WI38 (cell line): ENCODE data around the gene ACSS3.

Source experiments
- H3K4me3 ChIP-seq: 2 replicates; pipeline ENCODE4 v1.5.1; 2011; ENCODE audit warnings: low read depth, mild to moderate bottlenecking, control low read depth, low read length
- TF ChIP-seq, protein P1 (sequence below): IDR thresholded peaks from 2 replicates; pipeline ENCODE4 v1.5.1; 2012; ENCODE audit warnings: low read depth, mild to moderate bottlenecking, control low read depth, low read length

ACSS3 gene

GRCh38 chr12:81125691-81126090, 47.8 kb downstream of the ACSS3 start:
- no peak overlapping the region for H3K4me3 ChIP-seq
- TF ChIP-seq, protein P1, sequence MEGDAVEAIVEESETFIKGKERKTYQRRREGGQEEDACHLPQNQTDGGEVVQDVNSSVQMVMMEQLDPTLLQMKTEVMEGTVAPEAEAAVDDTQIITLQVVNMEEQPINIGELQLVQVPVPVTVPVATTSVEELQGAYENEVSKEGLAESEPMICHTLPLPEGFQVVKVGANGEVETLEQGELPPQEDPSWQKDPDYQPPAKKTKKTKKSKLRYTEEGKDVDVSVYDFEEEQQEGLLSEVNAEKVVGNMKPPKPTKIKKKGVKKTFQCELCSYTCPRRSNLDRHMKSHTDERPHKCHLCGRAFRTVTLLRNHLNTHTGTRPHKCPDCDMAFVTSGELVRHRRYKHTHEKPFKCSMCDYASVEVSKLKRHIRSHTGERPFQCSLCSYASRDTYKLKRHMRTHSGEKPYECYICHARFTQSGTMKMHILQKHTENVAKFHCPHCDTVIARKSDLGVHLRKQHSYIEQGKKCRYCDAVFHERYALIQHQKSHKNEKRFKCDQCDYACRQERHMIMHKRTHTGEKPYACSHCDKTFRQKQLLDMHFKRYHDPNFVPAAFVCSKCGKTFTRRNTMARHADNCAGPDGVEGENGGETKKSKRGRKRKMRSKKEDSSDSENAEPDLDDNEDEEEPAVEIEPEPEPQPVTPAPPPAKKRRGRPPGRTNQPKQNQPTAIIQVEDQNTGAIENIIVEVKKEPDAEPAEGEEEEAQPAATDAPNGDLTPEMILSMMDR: no peak

DNA sequence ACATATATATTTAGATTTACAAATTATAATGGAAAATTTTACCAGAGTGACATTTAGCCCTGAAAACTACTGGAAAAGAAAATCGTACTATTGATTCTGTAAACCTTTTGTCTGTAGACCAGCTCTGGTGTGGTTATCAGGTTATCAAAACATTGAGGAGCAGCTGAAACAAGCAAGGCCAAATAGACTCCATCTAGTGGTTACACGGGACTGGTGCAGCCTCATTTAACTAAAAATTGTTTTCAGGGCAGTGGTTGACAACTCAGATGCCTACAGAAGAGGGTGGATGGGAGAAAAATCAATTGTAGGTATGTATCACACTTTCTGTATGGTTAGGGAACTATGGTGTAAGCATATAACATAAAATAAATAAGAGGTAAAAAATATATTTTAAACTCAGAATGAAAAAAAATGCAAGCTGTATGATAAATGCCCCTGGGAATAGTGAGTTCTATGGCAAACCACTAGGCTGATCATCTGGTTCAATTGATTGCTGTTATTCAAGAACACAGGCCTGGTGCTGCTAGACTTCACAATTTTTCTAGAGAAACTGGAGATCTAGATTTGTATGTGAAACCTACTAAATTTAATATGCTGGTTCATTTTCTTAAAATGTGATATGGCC, 51.2 kb downstream of the ACSS3 start:
- H3K4me3 ChIP-seq: no peak overlapping the region
- TF ChIP-seq, protein P1: peak; percentile 78

GRCh38 chr12:81136519-81136918, 58.6 kb downstream of the ACSS3 start:
- TF ChIP-seq, protein P1: no peak
- no peak overlapping the region for H3K4me3 ChIP-seq

DNA sequence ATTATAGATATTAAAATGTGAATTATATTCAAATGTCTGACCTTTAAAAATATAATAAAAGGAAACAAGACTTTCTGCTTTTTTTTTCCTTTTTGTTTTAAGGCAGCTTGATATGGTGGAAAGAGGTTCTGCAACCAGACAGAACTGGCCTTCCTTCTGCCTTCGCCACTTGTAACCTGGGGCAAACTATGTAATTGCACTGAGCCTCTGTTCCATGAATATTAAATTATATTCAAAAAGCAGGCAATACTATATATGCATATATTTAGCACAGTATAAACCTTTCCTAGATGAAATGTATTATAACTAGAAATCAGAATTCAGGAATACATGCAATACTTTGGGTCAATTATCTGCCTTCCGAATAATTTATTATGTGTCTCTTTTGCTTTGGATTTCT, 59.9 kb downstream of the ACSS3 start:
- TF ChIP-seq, protein P1: no peak
- no peak overlapping the region for H3K4me3 ChIP-seq

GRCh38 chr12:81141217-81141616, 63.3 kb downstream of the ACSS3 start:
- no peak overlapping the region for H3K4me3 ChIP-seq
- TF ChIP-seq, protein P1: no peak

DNA sequence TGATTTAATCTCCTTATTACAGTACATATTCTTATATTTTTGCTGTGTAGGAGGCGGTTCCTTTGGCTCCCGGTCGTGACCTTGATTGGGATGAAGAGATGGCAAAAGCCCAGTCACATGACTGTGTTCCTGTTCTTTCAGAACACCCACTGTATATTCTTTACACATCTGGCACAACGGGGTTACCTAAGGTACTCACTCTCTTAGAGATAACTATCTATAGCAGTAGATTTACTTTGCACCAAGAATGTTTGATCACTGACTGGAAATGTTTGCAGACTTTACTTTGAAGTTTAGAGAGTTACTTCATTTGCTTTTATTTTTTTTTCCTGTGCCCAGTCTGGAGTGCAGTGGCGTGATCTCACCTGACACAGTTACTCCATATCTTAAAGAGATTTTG, 65.2 kb downstream of the ACSS3 start:
- TF ChIP-seq, protein P1: no peak
- H3K4me3 ChIP-seq: no peak overlapping the region

DNA sequence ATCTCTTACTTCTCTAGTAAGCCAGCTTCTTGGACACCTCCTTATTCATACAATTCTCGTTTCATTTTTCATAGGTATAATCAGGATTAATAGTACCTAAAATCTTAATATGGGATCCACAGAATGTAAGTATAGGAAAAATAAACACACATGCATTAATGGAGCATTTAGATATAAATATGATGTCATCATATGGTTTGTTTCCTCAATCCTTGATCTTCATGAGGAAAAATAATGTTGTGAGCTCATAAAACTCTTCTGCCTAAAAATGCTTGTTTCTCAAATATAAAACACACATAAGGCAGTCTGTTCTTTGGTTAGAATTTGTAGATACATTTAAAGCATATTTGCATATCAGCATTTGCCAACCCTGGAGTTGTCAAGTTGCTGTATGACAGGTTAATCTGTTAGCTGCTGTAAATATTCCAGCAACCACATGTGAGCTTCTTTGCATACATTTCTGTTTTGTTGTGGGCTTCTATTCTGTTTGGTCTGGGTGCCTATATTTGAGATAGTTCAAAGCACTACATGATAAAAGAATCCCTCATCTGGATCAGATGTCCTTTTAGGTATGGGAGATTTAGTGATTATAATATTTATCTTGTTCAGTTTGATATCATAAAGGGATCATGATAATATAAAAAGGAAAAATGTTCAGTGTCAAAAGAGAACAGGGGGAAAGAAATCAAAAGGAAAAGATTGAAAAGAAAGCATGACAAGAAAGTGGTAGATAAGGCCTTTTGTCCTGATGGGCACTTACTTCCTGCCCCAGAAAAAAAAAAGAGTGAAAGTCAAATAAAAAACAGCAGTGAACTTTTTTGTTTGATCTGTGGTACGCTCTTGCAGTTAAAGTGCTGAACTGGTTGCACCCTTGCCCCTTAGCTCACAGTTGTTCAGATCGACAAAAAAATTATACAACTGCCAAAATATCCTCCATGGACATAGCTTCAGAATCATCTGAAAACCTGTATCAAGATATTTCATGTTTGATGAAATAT, 68.6 kb downstream of the ACSS3 start:
- TF ChIP-seq, protein P1: no peak
- no peak overlapping the region for H3K4me3 ChIP-seq
